Fibroblast of villous mesenchyme (primary cell): ENCODE data around the gene FERD3L. TPM values are rescaled to one million over a fixed set of nuclear protein-coding genes. Genes with fewer than 3 reads are reported as not detected.

ENCODE experiments used
- DNase-seq: peaks from one replicate; pipeline ENCODE4 v3.0.0-alpha.2; 2010; ENCODE audit warnings: low read depth
- H3K4me3 ChIP-seq: 2 replicates; pipeline ENCODE4 v1.5.1; 2011; ENCODE audit warnings: low read depth, mild to moderate bottlenecking, low read length
- total RNA-seq: library from RNA; depleted of rRNA; stranded (reverse); fragments of >200 nt; gene quantifications from 2 replicates; pipeline ENCODE4 v1.2.3, GENCODE V29; 2012
- TF ChIP-seq, protein P1 (sequence below): IDR thresholded peaks from 2 replicates; pipeline ENCODE4 v1.5.1; 2012; ENCODE audit warnings: low read depth, mild to moderate bottlenecking, low read length; ENCODE audit not compliant: insufficient read depth

FERD3L gene
- total RNA-seq, 1 donor, result not detected

DNA sequence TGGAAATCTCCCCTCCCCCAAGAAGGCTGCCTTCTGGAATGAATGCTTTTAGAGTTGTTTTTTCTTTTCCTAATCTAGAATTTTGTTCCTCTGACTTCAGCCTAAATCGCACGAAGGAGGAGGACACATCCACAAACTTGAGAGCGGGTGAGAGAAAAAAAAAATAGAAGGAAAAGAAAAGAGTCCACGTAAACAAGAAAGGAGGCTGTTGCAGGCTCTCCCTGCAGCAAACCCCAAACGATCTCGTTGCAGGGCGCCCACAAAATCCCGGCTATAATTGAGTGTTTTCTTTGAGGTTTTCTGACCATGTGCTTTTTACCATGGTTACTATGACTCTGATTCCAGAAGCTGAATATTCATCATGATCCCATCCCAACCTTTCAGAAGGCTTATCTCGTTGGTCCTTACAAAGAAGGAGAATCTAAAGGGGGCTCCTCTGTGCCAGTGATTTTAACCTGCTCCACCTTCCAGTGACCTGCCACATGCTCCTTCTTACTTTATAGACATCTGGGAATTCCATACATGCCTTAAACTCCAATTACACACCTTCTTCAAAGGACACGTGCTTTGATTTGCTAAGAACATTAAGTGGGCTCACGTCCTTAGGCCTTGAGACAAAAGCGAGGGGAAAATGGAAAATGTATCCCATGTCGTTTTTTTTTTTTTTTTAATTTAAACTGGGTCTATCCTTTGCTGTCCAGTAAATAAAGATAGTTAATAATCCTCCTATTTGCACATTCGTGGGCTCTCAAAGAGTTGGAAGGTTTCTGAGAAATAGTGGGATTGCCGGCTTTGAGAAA is 33.5 kb downstream of the FERD3L start:
- DNase-seq, result peak; percentile 31
- H3K4me3 ChIP-seq, result peak overlapping the region; percentile 99

DNA sequence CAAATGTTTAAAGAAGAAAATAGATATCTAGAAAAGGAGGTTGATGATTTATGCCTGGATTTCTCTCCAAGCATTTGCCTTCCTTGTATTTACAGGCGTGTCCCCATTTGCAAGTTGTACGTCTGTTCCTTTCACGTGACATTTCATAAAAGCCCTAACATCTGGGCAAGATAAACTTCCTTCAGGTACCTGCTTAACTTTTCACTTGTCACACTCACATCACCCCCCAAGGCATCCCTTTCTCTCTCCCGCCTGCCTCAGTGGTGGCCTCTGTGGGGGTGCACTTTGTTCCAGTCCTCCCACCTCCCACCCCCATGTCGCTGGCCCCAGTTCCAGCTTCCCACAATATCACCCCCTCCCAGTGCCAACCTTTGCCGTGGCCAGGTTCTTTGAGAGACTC is 34.4 kb downstream of the FERD3L start:
- TF ChIP-seq, protein P1, sequence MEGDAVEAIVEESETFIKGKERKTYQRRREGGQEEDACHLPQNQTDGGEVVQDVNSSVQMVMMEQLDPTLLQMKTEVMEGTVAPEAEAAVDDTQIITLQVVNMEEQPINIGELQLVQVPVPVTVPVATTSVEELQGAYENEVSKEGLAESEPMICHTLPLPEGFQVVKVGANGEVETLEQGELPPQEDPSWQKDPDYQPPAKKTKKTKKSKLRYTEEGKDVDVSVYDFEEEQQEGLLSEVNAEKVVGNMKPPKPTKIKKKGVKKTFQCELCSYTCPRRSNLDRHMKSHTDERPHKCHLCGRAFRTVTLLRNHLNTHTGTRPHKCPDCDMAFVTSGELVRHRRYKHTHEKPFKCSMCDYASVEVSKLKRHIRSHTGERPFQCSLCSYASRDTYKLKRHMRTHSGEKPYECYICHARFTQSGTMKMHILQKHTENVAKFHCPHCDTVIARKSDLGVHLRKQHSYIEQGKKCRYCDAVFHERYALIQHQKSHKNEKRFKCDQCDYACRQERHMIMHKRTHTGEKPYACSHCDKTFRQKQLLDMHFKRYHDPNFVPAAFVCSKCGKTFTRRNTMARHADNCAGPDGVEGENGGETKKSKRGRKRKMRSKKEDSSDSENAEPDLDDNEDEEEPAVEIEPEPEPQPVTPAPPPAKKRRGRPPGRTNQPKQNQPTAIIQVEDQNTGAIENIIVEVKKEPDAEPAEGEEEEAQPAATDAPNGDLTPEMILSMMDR, result no peak
- DNase-seq, result peak; percentile 34
- no peak overlapping the region for H3K4me3 ChIP-seq

More for the DNA sequence above, 33.5 kb downstream of the FERD3L start:
- TF ChIP-seq, protein P1, result no peak

DNA sequence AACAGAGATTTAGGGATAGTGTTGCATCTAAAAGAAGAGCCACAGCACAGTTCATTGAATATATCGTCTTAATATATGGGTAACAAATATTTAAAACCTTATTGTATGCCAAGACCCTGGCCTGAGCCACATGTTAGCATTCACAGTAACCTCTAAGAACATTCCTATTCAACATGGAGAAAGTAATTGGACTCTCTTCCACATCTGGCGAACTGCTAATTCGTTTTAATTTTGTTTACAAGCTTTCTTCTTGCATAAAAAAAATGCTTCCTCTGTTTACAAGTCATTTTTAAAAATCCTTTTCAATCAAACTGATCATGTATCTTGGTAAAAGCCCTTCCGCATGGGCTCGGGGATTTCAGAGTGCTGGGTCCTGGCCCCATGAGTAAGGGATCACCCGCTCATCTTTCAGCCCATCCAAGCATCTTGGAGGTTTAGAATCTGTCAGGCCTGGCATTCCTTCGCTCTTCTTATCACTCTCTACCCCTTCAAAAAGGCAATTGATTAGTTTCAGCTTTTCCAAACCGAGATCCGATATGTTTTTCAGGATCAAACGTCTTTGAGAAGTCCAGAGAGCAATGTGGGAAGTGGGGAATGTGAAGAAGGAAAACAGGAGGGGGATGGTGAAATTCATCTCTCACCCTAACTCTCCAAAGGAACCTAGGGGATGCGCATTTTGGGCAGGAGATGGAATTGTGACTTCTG is 35.0 kb downstream of the FERD3L start:
- no peak overlapping the region for H3K4me3 ChIP-seq
- no peak for DNase-seq
- TF ChIP-seq, protein P1, result no peak

DNA sequence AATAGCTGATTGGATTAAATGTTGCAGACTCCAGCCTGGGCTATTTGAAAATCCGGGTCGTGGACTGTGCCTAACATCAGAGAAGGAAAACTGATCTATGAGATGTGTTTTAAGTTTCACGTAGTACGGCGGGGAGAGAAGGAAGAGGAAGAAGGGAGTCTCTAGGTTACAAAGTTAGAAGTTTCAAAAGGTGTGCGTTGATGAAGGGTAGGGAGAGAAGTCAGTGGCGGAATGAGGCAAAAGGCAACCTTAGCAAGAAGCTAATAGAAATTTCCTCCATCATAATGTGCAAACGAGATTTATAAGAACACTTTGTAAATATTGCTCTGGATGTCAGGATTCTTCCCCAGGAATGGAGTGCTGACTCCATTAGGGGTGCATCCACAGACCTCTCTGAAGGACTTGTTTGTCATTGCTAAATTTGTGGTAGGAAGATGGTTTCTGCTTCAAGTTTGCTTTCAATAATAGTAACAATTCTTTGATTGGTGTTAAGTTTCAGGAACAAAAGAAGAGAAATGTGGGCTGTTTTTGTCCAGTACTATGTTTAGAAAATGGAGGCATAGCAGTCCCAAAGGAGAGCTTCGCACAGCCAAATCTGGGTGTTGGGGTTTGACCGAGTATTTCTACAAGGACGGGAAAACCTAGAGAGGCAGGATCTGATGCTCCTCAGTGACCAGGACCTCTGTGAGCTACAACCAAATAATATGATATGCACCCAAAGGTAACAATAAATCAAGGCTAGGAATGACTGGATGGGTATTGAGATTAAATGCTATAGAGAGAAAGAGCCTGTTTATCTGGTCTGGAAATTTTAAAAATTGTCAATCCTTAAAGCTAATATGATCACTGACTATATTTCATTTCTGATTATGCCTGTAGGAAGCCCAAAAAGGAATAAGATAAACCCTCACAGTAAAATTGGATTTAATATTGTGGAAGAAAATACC is 35.9 kb downstream of the FERD3L start:
- no peak overlapping the region for H3K4me3 ChIP-seq

GRCh38 chr7:19107356-19108146 is 37.7 kb downstream of the FERD3L start:
- TF ChIP-seq, protein P1, result no peak
- peak overlapping the region; percentile 55 for H3K4me3 ChIP-seq
- DNase-seq, result peak; percentile 80

More for the DNA sequence above, 35.9 kb downstream of the FERD3L start:
- no peak for DNase-seq
- TF ChIP-seq, protein P1, result no peak

DNA sequence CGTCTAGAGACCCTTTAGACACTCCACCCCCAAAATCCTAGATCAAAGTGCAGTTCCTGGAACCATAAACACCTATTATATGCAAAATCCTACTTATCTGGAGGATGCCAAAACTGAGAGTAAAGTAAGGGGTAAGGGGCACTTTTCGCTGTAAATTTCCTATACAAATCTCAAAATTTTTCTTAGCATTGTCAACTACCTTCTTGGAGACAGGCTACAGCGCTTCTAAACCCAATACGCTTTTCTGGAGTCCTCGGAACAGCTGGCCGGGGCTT is 38.2 kb downstream of the FERD3L start:
- DNase-seq, result no peak
- H3K4me3 ChIP-seq, result peak overlapping the region; percentile 55
- TF ChIP-seq, protein P1, result no peak
